H7 (cell line): ENCODE measurements around the gene PPP1R1B. TPM values are rescaled to one million over a fixed set of nuclear protein-coding genes. Genes with fewer than 3 reads are reported as not detected.

Experiments
- DNase-seq: peaks from one replicate; pipeline ENCODE4 v3.0.0; 2012
- H3K27me3 ChIP-seq: 2 replicates; pipeline ENCODE4 v1.6.0; 2011; ENCODE audit warnings: mild to moderate bottlenecking, low read length; ENCODE audit not compliant: control insufficient read depth, insufficient read depth
- H3K36me3 ChIP-seq: replicated peaks from 2 replicates; pipeline ENCODE4 v1.5.1; 2011; ENCODE audit warnings: low read length; ENCODE audit not compliant: control insufficient read depth, insufficient read depth
- H3K4me3 ChIP-seq: 2 replicates; pipeline ENCODE4 v1.5.1; 2011; ENCODE audit warnings: low read depth, mild to moderate bottlenecking, control low read depth, low read length, moderate library complexity; ENCODE audit not compliant: insufficient read depth
- total RNA-seq: library from RNA; depleted of rRNA; stranded (reverse); fragments of >200 nt; shearing (Covaris generic); gene quantifications from 2 replicates; pipeline ENCODE4 v1.2.3, GENCODE V29; 2014

Gene PPP1R1B
- total RNA-seq, 1 experiment from 2014 or later: 8.3 TPM

- H3K36me3 ChIP-seq: no peaks in the 10 kb centered on the region
- peaks cover 69% of the 10 kb centered on the region for H3K27me3 ChIP-seq
- peak overlapping the region; percentile 39 for H3K4me3 ChIP-seq
- DNase-seq: peak; percentile 78
These were observed 8.4 kb upstream of the PPP1R1B start for GRCh38 chr17:39618246-39618913.

- peak; percentile 48 for DNase-seq
- H3K27me3 ChIP-seq: peaks cover 66% of the 10 kb centered on the region
- no peak overlapping the region for H3K4me3 ChIP-seq
- no peaks in the 10 kb centered on the region for H3K36me3 ChIP-seq
These were observed 7.6 kb upstream of the PPP1R1B start for GRCh38 chr17:39618956-39619785.

- Histone ChIP-seq H3K4me3 (no peak overlapping the region), H3K27me3 (peaks cover 65% of the 10 kb centered on the region), H3K36me3 (no peaks in the 10 kb centered on the region)
- DNase-seq: no peak
These were observed 7.0 kb upstream of the PPP1R1B start for GRCh38 chr17:39619786-39620101.

- H3K27me3 ChIP-seq: peaks cover 67% of the 10 kb centered on the region
These were observed 5.0 kb upstream of the PPP1R1B start for GRCh38 chr17:39621523-39622379.

GRCh38 chr17:39622380-39623006, 4.3 kb upstream of the PPP1R1B start:
- Histone ChIP-seq H3K4me3 (no peak overlapping the region), H3K36me3 (no peaks in the 10 kb centered on the region)

More at GRCh38 chr17:39621523-39622379, 5.0 kb upstream of the PPP1R1B start:
- Histone ChIP-seq H3K4me3 (no peak overlapping the region), H3K36me3 (no peaks in the 10 kb centered on the region)
- peak; percentile 95 for DNase-seq

GRCh38 chr17:39623356-39623950, 3.3 kb upstream of the PPP1R1B start:
- Histone ChIP-seq H3K4me3 (no peak overlapping the region), H3K27me3 (peaks cover 71% of the 10 kb centered on the region), H3K36me3 (no peaks in the 10 kb centered on the region)
- peak; percentile 94 for DNase-seq

More at GRCh38 chr17:39622380-39623006, 4.3 kb upstream of the PPP1R1B start:
- H3K27me3 ChIP-seq: peaks cover 67% of the 10 kb centered on the region
- no peak for DNase-seq

- DNase-seq: no peak
- no peaks in the 10 kb centered on the region for H3K36me3 ChIP-seq
- H3K4me3 ChIP-seq: no peak overlapping the region
- peaks cover 67% of the 10 kb centered on the region for H3K27me3 ChIP-seq
These were observed 2.4 kb upstream of the PPP1R1B start for GRCh38 chr17:39624313-39624712.

- Histone ChIP-seq H3K4me3 (no peak overlapping the region), H3K27me3 (peaks cover 60% of the 10 kb centered on the region), H3K36me3 (no peaks in the 10 kb centered on the region)
- DNase-seq: no peak
These were observed 1.5 kb upstream of the PPP1R1B start for GRCh38 chr17:39625198-39625785.

GRCh38 chr17:39627047-39627711, 427 bp downstream of the PPP1R1B start:
- DNase-seq: peak; percentile 82
- Histone ChIP-seq H3K27me3 (peaks cover 50% of the 10 kb centered on the region), H3K36me3 (no peaks in the 10 kb centered on the region), H3K4me3 (peak overlapping the region; percentile 69)

- Histone ChIP-seq H3K4me3 (peak overlapping the region; percentile 69), H3K36me3 (no peaks in the 10 kb centered on the region), H3K27me3 (peaks cover 48% of the 10 kb centered on the region)
- peak; percentile 80 for DNase-seq
These were observed 1.2 kb downstream of the PPP1R1B start for GRCh38 chr17:39627712-39628516.

- no peak overlapping the region for H3K4me3 ChIP-seq
- H3K27me3 ChIP-seq: peaks cover 46% of the 10 kb centered on the region
- peak; percentile 58 for DNase-seq
These were observed 2.1 kb downstream of the PPP1R1B start for GRCh38 chr17:39628655-39629493.

GRCh38 chr17:39629494-39629880, 2.7 kb downstream of the PPP1R1B start:
- H3K36me3 ChIP-seq: no peaks in the 10 kb centered on the region
- H3K27me3 ChIP-seq: peaks cover 44% of the 10 kb centered on the region
- DNase-seq: no peak
- H3K4me3 ChIP-seq: no peak overlapping the region

More at GRCh38 chr17:39628655-39629493, 2.1 kb downstream of the PPP1R1B start:
- no peaks in the 10 kb centered on the region for H3K36me3 ChIP-seq
